ENCODE measurements around the gene HSBP1. TPM values are rescaled to one million over a fixed set of nuclear protein-coding genes. Genes with fewer than 3 reads are reported as not detected.

Gene HSBP1
- total RNA-seq, 1 donor from 2014 or later, result 182 TPM

DNA sequence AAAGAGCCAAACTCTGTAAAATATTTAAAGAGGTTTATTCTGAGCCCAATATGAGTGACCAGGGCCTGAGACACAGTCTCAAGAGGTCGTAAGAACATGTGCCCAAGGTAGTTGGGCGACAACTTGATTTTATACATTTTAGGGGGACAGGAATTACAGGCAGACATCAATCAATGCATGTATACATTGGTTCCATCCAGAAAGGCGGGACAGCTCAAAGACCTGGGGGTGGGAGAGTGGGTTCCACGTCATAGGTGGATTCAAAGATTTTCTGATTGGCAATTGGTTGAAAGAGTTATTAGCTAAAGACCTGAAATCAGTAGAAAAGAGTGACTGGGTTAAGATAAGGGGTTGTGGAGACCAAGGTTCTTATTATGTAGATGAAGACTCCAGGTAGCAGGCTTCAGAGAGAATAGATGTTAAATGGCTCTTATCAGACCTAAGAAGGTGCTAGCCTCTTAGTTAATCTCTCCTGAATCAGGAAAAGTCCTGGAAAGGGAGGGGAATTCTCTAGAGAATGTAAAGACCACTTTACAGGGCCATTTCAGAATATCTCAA is 32.4 kb downstream of the HSBP1 start:
- no peak for ATAC-seq

GRCh38 chr16:83842291-83842690 is 34.5 kb downstream of the HSBP1 start:
- no peak for ATAC-seq

DNA sequence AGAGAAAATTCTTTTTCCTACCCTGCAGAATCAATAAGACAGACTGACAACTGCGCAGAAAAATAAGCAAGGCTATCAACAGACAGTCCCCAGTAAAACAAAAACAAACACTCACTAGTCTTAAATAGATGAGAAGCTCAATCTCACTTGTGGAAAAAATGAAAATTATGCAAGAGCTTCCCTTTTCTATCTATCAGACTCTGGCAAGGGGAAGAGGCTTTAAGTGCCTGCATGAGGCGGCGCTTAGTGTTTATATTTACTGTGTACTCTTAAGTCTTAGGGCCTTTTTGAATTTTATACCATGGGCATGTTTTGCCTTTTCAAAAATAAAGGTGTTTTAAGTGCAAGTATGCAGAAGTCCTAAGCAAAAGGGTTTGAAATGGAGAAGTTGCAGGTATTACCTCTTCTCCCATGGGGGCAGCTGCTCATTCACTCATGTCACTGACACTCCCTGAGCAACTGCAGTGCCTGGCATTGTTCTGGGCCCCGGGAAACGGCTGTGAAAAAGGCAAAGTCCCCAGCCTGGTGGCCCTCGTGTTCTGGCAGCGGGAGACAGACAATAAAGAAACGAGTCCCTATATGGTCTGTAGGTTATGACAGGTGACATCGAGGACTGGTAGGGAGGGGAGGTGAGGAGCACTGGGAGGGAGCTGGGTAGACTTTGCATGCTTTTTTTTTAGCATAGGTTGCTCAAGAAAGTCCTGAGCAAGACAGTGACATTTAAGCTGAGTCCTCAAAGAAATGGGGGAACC is 35.2 kb downstream of the HSBP1 start:
- peak; percentile 36 for ATAC-seq

DNA sequence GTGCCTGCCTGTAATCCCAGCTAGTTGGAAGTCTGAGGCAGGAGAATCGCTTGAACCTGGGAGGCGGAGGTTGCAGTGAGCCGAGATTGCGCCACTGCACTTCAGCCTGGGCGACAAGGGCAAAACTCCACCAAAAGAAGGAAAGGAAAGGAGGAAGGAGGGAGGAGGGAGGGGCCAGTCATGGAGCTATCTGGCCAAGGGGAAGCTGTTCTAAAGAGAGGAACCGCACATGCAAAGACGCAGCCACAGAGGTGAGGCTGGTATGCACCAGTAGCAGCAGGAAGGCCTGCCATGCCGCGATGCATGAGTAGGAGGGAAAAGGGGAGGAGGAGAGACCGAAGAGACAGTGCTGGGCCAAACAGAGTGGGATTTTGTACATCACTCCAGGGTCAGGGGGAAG is 35.9 kb downstream of the HSBP1 start:
- no peak for ATAC-seq

GRCh38 chr16:83845263-83845662 is 37.5 kb downstream of the HSBP1 start:
- ATAC-seq, result no peak

DNA sequence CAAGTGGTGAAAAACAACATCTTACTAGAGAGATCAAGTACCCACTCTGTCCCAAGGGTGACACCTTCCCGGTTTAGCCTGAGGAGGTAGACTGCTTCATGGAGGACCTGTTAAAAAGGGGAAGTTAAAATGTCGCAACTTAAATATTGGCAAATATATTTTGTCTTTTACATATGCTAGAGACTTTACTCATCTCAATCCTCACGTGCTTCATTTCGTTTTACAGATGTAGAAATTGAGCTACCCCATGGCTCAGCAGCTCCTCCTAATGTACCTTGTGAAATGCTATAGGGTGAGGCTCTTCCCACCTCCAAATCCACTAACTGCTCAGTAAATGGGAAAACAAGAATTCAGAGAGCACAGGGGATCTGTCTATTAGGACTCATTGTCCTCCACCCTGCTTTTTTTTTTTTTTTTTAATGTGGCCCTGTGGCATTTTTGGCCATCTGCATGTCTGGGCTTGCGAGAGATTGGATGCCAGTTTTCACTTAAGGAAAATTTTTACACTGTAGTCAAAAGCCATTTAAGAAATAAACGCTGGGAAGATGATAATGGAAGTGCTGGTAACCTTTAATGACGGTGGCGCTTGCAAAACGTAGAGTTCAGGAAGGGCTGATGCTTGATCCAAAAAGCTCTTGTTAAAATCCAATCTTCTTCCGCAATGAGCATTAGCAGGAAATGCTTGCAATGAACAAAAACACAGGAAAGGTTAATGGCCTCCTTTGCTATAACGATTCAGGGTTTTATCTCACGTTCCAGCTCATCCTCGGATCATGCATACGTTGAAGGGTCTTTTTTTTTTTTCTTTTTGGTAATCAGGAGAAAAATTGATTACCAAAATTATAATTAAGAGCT is 39.8 kb downstream of the HSBP1 start:
- no peak for ATAC-seq

DNA sequence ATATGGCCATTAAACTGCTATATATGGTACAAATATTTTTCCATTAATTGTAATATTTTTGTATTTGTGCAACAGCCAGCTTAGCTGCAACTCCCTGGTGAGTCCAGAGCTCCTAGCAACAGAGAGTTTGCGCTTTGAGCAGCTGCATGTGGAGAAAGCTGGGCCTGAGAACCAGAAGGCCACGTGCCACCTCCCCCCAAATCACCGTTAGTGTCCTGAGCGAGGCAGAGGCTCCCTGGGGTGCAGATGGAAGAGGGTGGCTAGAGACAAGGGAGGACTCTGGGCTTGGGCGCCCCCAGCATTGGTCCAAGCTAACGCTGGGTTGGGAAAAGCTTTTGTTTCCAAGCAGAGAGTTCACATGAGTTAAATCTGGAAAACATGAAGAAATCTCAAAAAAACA is 41.6 kb downstream of the HSBP1 start:
- ATAC-seq, result no peak

- ATAC-seq, result no peak
These were observed 43.2 kb downstream of the HSBP1 start for GRCh38 chr16:83850947-83851346.

DNA sequence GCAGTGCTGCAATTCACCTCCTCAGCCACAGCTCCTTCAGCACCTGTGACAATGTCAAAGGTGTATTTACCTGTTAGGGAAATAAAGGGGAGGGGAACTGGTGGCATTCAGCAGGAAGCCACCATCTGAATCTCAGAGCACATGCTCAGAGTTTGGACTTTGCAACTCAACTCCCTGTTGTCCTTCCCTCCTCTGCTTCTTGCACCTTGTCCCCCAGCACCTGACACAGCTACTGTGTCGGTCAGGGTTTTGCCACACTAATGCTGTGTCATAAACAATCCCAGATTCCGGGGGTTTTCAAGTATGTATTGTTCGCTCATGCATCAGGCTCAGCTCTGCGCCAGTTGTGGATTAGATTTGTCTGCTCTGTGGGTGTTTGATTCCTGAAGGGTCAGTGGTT is 43.7 kb downstream of the HSBP1 start:
- ATAC-seq, result no peak

- ATAC-seq, result no peak
These were observed 45.0 kb downstream of the HSBP1 start for GRCh38 chr16:83852774-83853173.

GRCh38 chr16:83853834-83854233 is 46.1 kb downstream of the HSBP1 start:
- no peak for ATAC-seq

DNA sequence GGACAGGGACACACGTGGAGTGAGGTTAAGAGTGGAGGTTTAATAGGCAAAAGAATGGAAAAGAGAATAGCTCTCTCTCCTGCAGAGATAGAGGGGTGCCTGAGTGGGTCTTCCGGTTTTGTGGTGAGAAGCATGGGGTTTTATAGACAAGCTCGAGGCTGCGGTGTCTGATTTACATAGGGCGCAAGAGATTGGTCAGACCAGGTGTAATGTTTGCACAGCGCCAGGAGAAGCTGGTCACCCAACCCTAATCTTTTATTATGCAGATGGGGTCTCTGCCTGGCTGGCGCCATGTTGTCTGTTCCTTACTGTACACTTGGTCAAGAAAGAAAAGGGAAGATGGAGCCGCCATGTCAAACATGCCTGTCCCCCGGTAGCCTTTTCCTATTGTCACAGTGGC is 46.6 kb downstream of the HSBP1 start:
- ATAC-seq, result no peak

GRCh38 chr16:83856792-83857191 is 49.0 kb downstream of the HSBP1 start:
- no peak for ATAC-seq

- no peak for ATAC-seq
These were observed 51.5 kb downstream of the HSBP1 start for GRCh38 chr16:83859265-83859664.

DNA sequence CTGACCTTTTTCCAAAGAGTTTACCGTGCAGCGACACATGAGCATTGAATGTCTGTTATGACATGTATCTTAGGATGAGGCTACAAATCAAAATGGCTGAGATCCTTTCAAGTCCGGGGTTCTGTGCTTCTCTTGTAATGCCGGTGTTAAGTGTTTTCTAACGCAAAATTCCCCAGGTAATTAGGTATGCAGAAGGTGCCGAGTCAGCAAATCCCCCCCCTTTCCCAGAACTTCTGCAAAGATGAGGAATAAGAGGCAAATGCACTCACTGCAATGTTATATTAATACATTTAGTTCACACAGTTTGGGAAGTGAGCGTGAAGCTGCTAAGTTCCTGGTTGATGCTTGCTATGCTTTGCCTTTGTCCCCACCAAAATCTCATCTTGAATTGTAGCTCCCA is 54.9 kb downstream of the HSBP1 start:
- no peak for ATAC-seq

- ATAC-seq, result no peak
These were observed 55.9 kb downstream of the HSBP1 start for GRCh38 chr16:83863682-83864081.

Other genes starting within 250 kb of the HSBP1 start
- gene MLYCD, start 91.1 kb downstream of the HSBP1 start, total RNA-seq, result 2.1 TPM
- 5.6 TPM for gene OSGIN1, start 145.3 kb downstream of the HSBP1 start, total RNA-seq
- gene NECAB2, start 160.3 kb downstream of the HSBP1 start, total RNA-seq, result not detected
- gene SLC38A8, start 234.8 kb downstream of the HSBP1 start, total RNA-seq, result not detected

Data from esophagus mucosa (tissue), 1 donor.